ENCODE measurements around the gene UBR1.

DNA sequence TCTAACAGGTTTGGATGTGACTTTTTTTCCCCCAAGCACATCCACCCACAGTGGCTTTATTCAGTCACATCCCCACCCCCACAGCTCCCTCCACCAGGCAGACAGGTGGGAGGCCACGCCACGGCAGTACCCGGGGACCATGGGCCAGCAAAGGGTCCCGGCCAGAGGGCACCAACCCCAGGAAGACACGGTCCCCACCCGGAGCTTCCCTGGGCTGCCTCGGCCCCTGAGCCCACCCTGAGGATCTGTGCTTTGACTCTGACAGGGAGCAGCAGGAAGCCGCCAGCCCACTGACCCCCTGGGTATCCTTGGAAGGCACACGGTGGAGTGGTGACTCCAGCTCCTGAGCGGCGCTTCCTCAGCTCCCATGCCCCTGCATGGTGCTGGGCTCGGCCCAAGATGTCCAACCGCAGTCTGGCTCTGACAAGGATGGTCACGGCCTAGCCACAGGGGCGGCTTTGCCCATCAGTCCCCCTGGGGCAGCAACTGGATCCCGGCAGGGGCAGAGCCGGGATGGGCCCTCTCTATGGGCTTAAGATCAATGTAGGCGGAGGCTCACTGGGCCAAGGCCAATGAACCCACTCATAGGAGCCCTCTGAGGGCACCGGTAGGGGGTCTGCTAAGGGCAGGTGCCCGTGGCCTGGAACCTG lies 119.0 kb downstream of the UBR1 start:
- no peak for TF ChIP-seq CTCF (optimal IDR thresholded peaks at IDR 0.05 in 1 of 3, IDR thresholded peaks at IDR 0.05 in 1 of 3, conservative IDR thresholded peaks at IDR 0.05 in 1 of 3; ENCODE audit: extremely low read depth in 1 of 3, insufficient read depth in 2 of 3, low read length in 3 of 3)
- no peak for TF ChIP-seq EZH2 (IDR thresholded peaks at IDR 0.05; ENCODE audit: low read length)

Data from keratinocyte (primary cell).